GM23338 (cell line): Measurements from ENCODE around the gene SCNN1A. TPM values are rescaled to one million over a fixed set of nuclear protein-coding genes. Genes with fewer than 3 reads are reported as not detected.

ENCODE experiments used
- ATAC-seq: fragments of 200-7000 bp; cut with Tn5 transposase; 3 replicates; pipeline ENCODE4 v1.9.1; 2020
- DNase-seq: peaks from one replicate; pipeline ENCODE4 v3.0.0-alpha.2; 2015; ENCODE audit warnings: low spot score
- H2AFZ ChIP-seq: fragments of 200-600 bp; sonication (generic); 2 replicates; pipeline ENCODE4 v1.8.0; 2016; ENCODE audit warnings: antibody characterized with exemption, mild to moderate bottlenecking, moderate library complexity
- H3F3A ChIP-seq: fragments of 200-600 bp; sonication (generic); replicated peaks from 2 replicates; pipeline ENCODE4 v1.8.0; 2017; ENCODE audit warnings: antibody characterized with exemption, mixed run types, low read depth
- H3K27ac ChIP-seq: fragments of 200-600 bp; sonication (generic); 2 replicates; pipeline ENCODE4 v1.6.1; 2016; ENCODE audit warnings: low read depth
- H3K27me3 ChIP-seq: fragments of 200-600 bp; sonication (generic); 2 replicates; pipeline ENCODE4 v1.8.0; 2016; ENCODE audit warnings: mild to moderate bottlenecking, mixed run types, moderate library complexity; ENCODE audit not compliant: insufficient read depth
- H3K36me3 ChIP-seq: fragments of 200-600 bp; sonication (generic); 2 replicates; pipeline ENCODE4 v1.8.0; 2016; ENCODE audit warnings: mild to moderate bottlenecking; ENCODE audit not compliant: insufficient read depth
- H3K4me1 ChIP-seq: fragments of 200-600 bp; sonication (generic); 2 replicates; pipeline ENCODE4 v1.8.0; 2016; ENCODE audit warnings: mild to moderate bottlenecking, moderate library complexity; ENCODE audit not compliant: insufficient read depth
- H3K4me2 ChIP-seq: fragments of 200-600 bp; sonication (generic); 2 replicates; pipeline ENCODE4 v1.7.1; 2017; ENCODE audit warnings: mixed run types
- H3K4me3 ChIP-seq: fragments of 200-600 bp; sonication (generic); 2 replicates; pipeline ENCODE4 v1.6.1; 2016; ENCODE audit warnings: mixed run types
- H3K79me2 ChIP-seq: fragments of 200-600 bp; sonication (generic); replicated peaks from 2 replicates; pipeline ENCODE4 v1.8.0; 2017; ENCODE audit warnings: mild to moderate bottlenecking; ENCODE audit not compliant: insufficient read depth
- H3K9me2 ChIP-seq: fragments of 200-600 bp; sonication (generic); 2 replicates; pipeline ENCODE4 v1.8.0; 2017; ENCODE audit not compliant: insufficient read depth
- H4K20me1 ChIP-seq: fragments of 200-600 bp; sonication (generic); replicated peaks from 2 replicates; pipeline ENCODE4 v1.8.0; 2017; ENCODE audit warnings: mild to moderate bottlenecking; ENCODE audit not compliant: insufficient read depth
- H3K27ac Mint-ChIP-seq: 2 replicates; pipeline ENCODE4 v1.8.0; 2020; ENCODE audit warnings: inconsistent platforms, mild to moderate bottlenecking, moderate library complexity, mixed read lengths
- H3K27me3 Mint-ChIP-seq: 3 replicates; pipeline ENCODE4 v1.8.0; 2022; ENCODE audit warnings: low read depth, mild to moderate bottlenecking, moderate library complexity, mixed read lengths, inconsistent platforms; ENCODE audit not compliant: insufficient read depth, poor library complexity
- H3K36me3 Mint-ChIP-seq: 3 replicates; pipeline ENCODE4 v1.8.0; 2021; ENCODE audit warnings: low read depth, mild to moderate bottlenecking, inconsistent platforms, moderate library complexity, mixed read lengths
- H3K4me1 Mint-ChIP-seq: 3 replicates; pipeline ENCODE4 v1.8.0; 2020; ENCODE audit warnings: mild to moderate bottlenecking, inconsistent platforms, mixed read lengths
- H3K4me3 Mint-ChIP-seq: 3 replicates; pipeline ENCODE4 v1.8.0; 2021; ENCODE audit warnings: moderate library complexity, mild to moderate bottlenecking, inconsistent platforms, mixed read lengths
- H3K9me3 Mint-ChIP-seq: 3 replicates; pipeline ENCODE4 v1.8.0; 2020; ENCODE audit warnings: moderate library complexity, mild to moderate bottlenecking, inconsistent platforms, mixed read lengths
- CTCF ChIP-seq, 2 experiments: fragments of 200-600 bp in 1 of 2; sonication (generic) in 1 of 2; conservative IDR thresholded peaks; 2 replicates each; pipeline versions ENCODE4 v1.5.1 to v1.6.1; 2016 to 2017; ENCODE audit warnings: antibody characterized with exemption in 2 of 2, low read depth in 2 of 2, mild to moderate bottlenecking in 2 of 2, moderate library complexity in 1 of 2
- POLR2AphosphoS5 ChIP-seq: IDR thresholded peaks from 2 replicates; pipeline ENCODE4 v1.6.1; 2016; ENCODE audit warnings: antibody characterized with exemption, low read depth
- REST ChIP-seq: IDR thresholded peaks from one replicate; pipeline ENCODE4 v1.6.1; 2018; ENCODE audit warnings: antibody characterized with exemption; ENCODE audit not compliant: unreplicated experiment
- ZNF331 ChIP-seq: fragments of 250-450 bp; sonication (Bioruptor Pico); IDR thresholded peaks from 2 replicates; pipeline ENCODE4 v1.5.0; 2020; ENCODE audit warnings: low read depth, mild to moderate bottlenecking, moderate library complexity
- polyA plus RNA-seq: library from polyadenylated mRNA; unstranded; fragments of >200 nt; fragmentation: Nextera tagmentation; extraction: Ambion mirVana; gene quantifications from 2 replicates; pipeline ENCODE4 v1.2.1, GENCODE V29; 2016
- total RNA-seq: library from RNA; depleted of rRNA; stranded (reverse); fragments of >200 nt; shearing (Covaris generic); gene quantifications from 2 replicates; pipeline ENCODE4 v1.2.3, GENCODE V29; 2014

The SCNN1A gene
- total and polyA plus RNA-seq, 2 experiments from 2014 or later = 37.1 to 125 TPM

GRCh38 chr12:6423267-6424007 is 48.1 kb upstream of the SCNN1A start:
- Histone ChIP-seq H3F3A (no peaks in the 10 kb centered on the region), H3K9me2 (no peaks in the 10 kb centered on the region), H3K4me2 (no peak overlapping the region), H4K20me1 (no peaks in the 10 kb centered on the region), H3K27me3 (no peaks in the 10 kb centered on the region), H3K4me3 (no peak overlapping the region), H3K36me3 (no peaks in the 10 kb centered on the region), H2AFZ (peak overlapping the region; percentile 80), H3K79me2 (no peaks in the 10 kb centered on the region), H3K4me1 (no peaks in the 10 kb centered on the region), H3K27ac (no peak overlapping the region)
- no peak overlapping the region for H3K27ac Mint-ChIP-seq
- H3K4me3 Mint-ChIP-seq = no peak overlapping the region
- peak; percentile 88 to 98 for TF ChIP-seq CTCF (conservative IDR thresholded peaks at IDR 0.05; ENCODE audit: low read depth in 2 of 2)
- TF ChIP-seq POLR2AphosphoS5 = no peak
- peaks cover 5% of the 10 kb centered on the region; the same call in 2 of the 3 replicates for H3K4me1 Mint-ChIP-seq
- no peaks in the 10 kb centered on the region for H3K9me3 Mint-ChIP-seq
- H3K36me3 Mint-ChIP-seq = no peaks in the 10 kb centered on the region
- DNase-seq (peak; percentile 97), ATAC-seq (peak; percentile 99)
- H3K27me3 Mint-ChIP-seq = peaks cover 6% of the 10 kb centered on the region

GRCh38 chr12:6420364-6420763 is 45.0 kb upstream of the SCNN1A start:
- Histone ChIP-seq H3K27me3 (no peaks in the 10 kb centered on the region), H3K36me3 (no peaks in the 10 kb centered on the region), H3K27ac (no peak overlapping the region), H4K20me1 (no peaks in the 10 kb centered on the region), H3K4me1 (no peaks in the 10 kb centered on the region), H2AFZ (0 out of 2 replicates have a peak overlapping the region, but pooled peaks have one; percentile 29), H3K4me2 (no peak overlapping the region), H3K79me2 (no peaks in the 10 kb centered on the region), H3K4me3 (no peak overlapping the region), H3K9me2 (no peaks in the 10 kb centered on the region), H3F3A (no peaks in the 10 kb centered on the region)
- Mint-ChIP-seq H3K4me3 (no peak overlapping the region), H3K4me1 (peaks cover 5% of the 10 kb centered on the region; the same call in 2 of the 3 replicates), H3K36me3 (no peaks in the 10 kb centered on the region), H3K27me3 (peaks cover 8% of the 10 kb centered on the region), H3K27ac (no peak overlapping the region), H3K9me3 (no peaks in the 10 kb centered on the region)
- DNase-seq (no peak), ATAC-seq (no peak)
- TF ChIP-seq ZNF331 (CRISPR knock-in tag) = no peak
- no peak for TF ChIP-seq REST
